Measurements from ENCODE around the gene SPAAR. TPM values are rescaled to one million over a fixed set of nuclear protein-coding genes. Genes with fewer than 3 reads are reported as not detected.

Gene SPAAR
- total RNA-seq, 2 experiments from 2014 or later, result not detected

DNA sequence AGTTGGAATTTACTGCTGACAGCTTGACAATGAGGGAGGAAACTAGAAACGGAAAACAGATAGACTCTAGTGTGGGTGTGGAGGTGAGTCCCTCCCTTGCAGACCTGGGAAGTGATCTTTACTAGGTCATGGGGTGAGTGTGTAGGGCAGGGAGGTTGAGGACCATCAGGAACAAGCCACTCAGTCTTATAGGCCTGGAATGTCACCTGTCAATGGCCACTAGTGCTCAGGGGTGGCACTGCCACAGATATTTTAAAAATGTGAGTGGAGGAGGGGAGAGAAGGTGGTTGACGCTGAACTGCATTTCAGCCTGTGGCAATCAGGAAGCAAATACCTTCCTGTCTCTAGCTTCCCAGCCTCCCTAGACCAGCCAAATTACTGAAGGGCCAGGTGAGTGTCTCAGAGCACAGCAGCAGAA lies 39.6 kb downstream of the SPAAR start:
- Mint-ChIP-seq H3K36me3 (ENCODE audit: low read depth) (no peaks in the 10 kb centered on the region), H3K4me3 (no peak overlapping the region), H3K27me3 (peaks cover 3% of the 10 kb centered on the region), H3K27ac (no peak overlapping the region), H3K4me1 (peaks cover 11% of the 10 kb centered on the region), H3K9me3 (no peaks in the 10 kb centered on the region)
- ChIA-PET CTCF (interaction anchor here (0.9 to 1.5 kb wide), 3 partner anchors 8 to 46 kb away, joined by 3 to 4 read pairs (median 3); no protein-coding TSS in a partner anchor), POLR2A (no interaction called here)
- DNase-seq, result no peak

DNA sequence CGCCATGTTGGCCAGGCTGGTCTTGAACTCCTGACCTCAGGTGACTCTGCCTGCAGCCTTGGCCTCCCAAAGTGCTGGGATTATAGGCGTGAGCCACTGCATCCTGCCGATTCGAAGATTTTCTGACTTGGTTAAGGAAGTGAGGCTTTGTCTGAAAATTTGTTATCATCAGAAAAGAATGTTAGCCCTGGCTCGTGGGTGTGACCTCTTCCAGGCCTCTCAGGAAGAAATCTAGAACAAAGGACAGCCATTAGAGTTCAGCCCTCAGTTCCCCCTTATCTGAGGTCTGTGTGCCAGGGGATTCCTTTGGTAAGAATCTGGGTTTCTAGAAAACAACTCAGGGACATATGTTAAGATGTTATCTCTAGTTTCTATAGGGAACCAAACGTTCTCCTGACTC lies 42.4 kb downstream of the SPAAR start:
- Mint-ChIP-seq H3K27me3 (peaks cover 7% of the 10 kb centered on the region), H3K4me3 (no peak overlapping the region), H3K36me3 (ENCODE audit: low read depth) (no peaks in the 10 kb centered on the region), H3K9me3 (no peaks in the 10 kb centered on the region), H3K27ac (no peak overlapping the region), H3K4me1 (peaks cover 7% of the 10 kb centered on the region)
- POLR2A ChIA-PET, result no interaction called here
- CTCF ChIA-PET, result interaction anchor here (0.9 to 1.1 kb wide), 2 partner anchors 9 to 12 kb away, joined by 3 to 4 read pairs; no protein-coding TSS in a partner anchor
- DNase-seq, result no peak

GRCh38 chr9:35952526-35953191 lies 43.4 kb downstream of the SPAAR start:
- POLR2A ChIA-PET, result no interaction called here
- H3K4me3 Mint-ChIP-seq, result no peak overlapping the region
- peaks cover 7% of the 10 kb centered on the region for H3K4me1 Mint-ChIP-seq
- no peaks in the 10 kb centered on the region for H3K9me3 Mint-ChIP-seq
- no peak for DNase-seq
- no peak overlapping the region for H3K27ac Mint-ChIP-seq
- peaks cover 13% of the 10 kb centered on the region for H3K27me3 Mint-ChIP-seq
- CTCF ChIA-PET, result interaction anchor here (0.6 to 1.1 kb wide), 6 partner anchors 10 to 392 kb away, joined by 3 to 5 read pairs (median 4); no protein-coding TSS in a partner anchor
- no peaks in the 10 kb centered on the region for H3K36me3 Mint-ChIP-seq (ENCODE audit: low read depth)

GRCh38 chr9:35954942-35955546 lies 45.8 kb downstream of the SPAAR start:
- peak; percentile 48 for DNase-seq

GRCh38 chr9:35956651-35957050 lies 47.4 kb downstream of the SPAAR start:
- POLR2A ChIA-PET, result no interaction called here
- peaks cover 20% of the 10 kb centered on the region for H3K27me3 Mint-ChIP-seq
- no peak overlapping the region for H3K27ac Mint-ChIP-seq
- no peak overlapping the region for H3K4me3 Mint-ChIP-seq
- H3K4me1 Mint-ChIP-seq, result no peaks in the 10 kb centered on the region
- no peak for DNase-seq
- no peaks in the 10 kb centered on the region for H3K36me3 Mint-ChIP-seq (ENCODE audit: low read depth)
- no peaks in the 10 kb centered on the region for H3K9me3 Mint-ChIP-seq
- CTCF ChIA-PET, result interaction anchor here (0.6 to 2.9 kb wide), 8 partner anchors 12 to 265 kb away, joined by 3 to 24 read pairs (median 4); no protein-coding TSS in a partner anchor

More at GRCh38 chr9:35954942-35955546, 45.8 kb downstream of the SPAAR start:
- Mint-ChIP-seq H3K27me3 (peaks cover 16% of the 10 kb centered on the region), H3K4me1 (no peaks in the 10 kb centered on the region), H3K4me3 (no peak overlapping the region), H3K9me3 (no peaks in the 10 kb centered on the region), H3K36me3 (ENCODE audit: low read depth) (no peaks in the 10 kb centered on the region), H3K27ac (no peak overlapping the region)
- ChIA-PET POLR2A (interaction anchor here (1.3 kb wide), 1 partner anchor 15 kb away, joined by 3 read pairs; no protein-coding TSS in a partner anchor), CTCF (interaction anchor here (0.6 to 2.9 kb wide), 15 partner anchors 10 to 696 kb away, joined by 3 to 24 read pairs (median 3); no protein-coding TSS in a partner anchor)

DNA sequence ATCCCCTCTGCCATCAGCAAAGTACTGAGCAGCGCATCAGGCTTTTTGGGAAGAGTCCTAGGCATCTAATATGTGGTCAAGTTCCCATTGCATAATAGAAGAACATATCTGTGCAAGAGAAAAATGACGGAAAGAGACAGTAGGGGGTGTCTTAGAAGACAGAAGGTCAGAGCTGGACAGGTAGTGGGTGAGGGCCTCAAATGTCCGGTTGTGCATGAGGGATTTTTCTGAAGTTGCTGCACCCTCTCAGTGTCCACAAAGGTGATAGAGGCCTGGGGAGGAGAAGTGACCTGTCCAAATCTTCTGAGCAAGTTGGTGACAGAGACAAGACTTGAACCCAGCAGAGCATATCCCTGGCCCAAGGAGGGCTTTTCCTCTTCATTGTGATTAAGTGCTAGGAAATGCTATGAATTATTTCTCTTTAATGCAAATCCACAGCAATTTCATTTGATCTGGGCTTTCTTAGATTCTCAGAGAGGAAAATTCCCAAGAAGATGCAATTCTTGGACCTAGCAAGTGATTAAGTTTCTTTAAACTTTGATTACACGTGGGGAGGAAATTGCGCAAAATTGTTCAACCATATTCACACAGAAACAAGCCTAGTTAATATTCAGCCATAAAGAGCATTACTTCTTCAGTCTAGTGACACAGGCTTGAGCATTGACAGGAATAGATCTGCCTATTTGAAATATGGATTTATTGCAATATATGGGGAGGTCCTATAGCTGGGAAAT lies 49.0 kb downstream of the SPAAR start, which contains the start of gene OR2S2:
OR2S2 (minus strand) TSS at position 51 of the 734 bp plus-strand sequence. CDS start 56 bp downstream, outside the sequence.
- H3K36me3 Mint-ChIP-seq (ENCODE audit: low read depth), result no peaks in the 10 kb centered on the region
- no peaks in the 10 kb centered on the region for H3K4me1 Mint-ChIP-seq
- H3K9me3 Mint-ChIP-seq, result no peaks in the 10 kb centered on the region
- CTCF ChIA-PET, result interaction anchor here (1.0 to 2.7 kb wide), 6 partner anchors 9 to 232 kb away, joined by 3 to 9 read pairs (median 5); partner anchors contain the start of gene CLTA
- no peak for DNase-seq
- no peak within 1 kb of the TSS for H3K27ac Mint-ChIP-seq
- no peak within 1 kb of the TSS for H3K4me3 Mint-ChIP-seq
- POLR2A ChIA-PET, result interaction anchor here (0.5 to 1.3 kb wide), 2 partner anchors 142 to 306 kb away, joined by 3 read pairs; no protein-coding TSS in a partner anchor
- peaks cover 18% of the 10 kb centered on the region for H3K27me3 Mint-ChIP-seq

- H3K4me1 Mint-ChIP-seq, result no peaks in the 10 kb centered on the region
- no peaks in the 10 kb centered on the region for H3K9me3 Mint-ChIP-seq
- POLR2A ChIA-PET, result no interaction called here
- peaks cover 21% of the 10 kb centered on the region for H3K27me3 Mint-ChIP-seq
- no peak for DNase-seq
- CTCF ChIA-PET, result interaction anchor here (1.5 to 1.8 kb wide), 2 partner anchors 64 to 231 kb away, joined by 3 to 6 read pairs; partner anchors contain the start of gene CLTA
- H3K27ac Mint-ChIP-seq, result no peak overlapping the region
- no peaks in the 10 kb centered on the region for H3K36me3 Mint-ChIP-seq (ENCODE audit: low read depth)
- H3K4me3 Mint-ChIP-seq, result no peak overlapping the region
These were observed 50.9 kb downstream of the SPAAR start for GRCh38 chr9:35960039-35960655.

Other genes with a start within 250 kb of the SPAAR start
- gene ARHGEF39, start 244.3 kb upstream of the SPAAR start, total RNA-seq, result 10 to 100 TPM; 19.1 to 19.9 TPM
- gene CA9, start 235.6 kb upstream of the SPAAR start, total RNA-seq, result 1 to 10 TPM; 1.1 to 1.2 TPM
- gene TPM2, start 219.6 kb upstream of the SPAAR start, total RNA-seq, result 1 to 10 TPM; 8.9 to 9.2 TPM
- 100 to 1,000 TPM; 341 to 354 TPM for gene TLN1, start 177.3 kb upstream of the SPAAR start, total RNA-seq
- gene CREB3, start 176.8 kb upstream of the SPAAR start, total RNA-seq, result 10 to 100 TPM; 23.2 to 24.1 TPM
- gene GBA2, start 160.3 kb upstream of the SPAAR start, total RNA-seq, result 10 to 100 TPM; 45.8 to 49.1 TPM
- gene RGP1, start 160.2 kb upstream of the SPAAR start, total RNA-seq, result 10 to 100 TPM; 29.1 to 29.5 TPM
- gene MSMP, start 155.2 kb upstream of the SPAAR start, total RNA-seq, result under 1 TPM in 1 of 2 experiments, not detected in 1; 0.48 TPM
- 1 to 10 TPM; 7.7 to 8.5 TPM for gene NPR2, start 117.9 kb upstream of the SPAAR start, total RNA-seq
- 1 to 10 TPM; 2.0 to 2.2 TPM for gene SPAG8, start 97.2 kb upstream of the SPAAR start, total RNA-seq
- gene HINT2, start 94.4 kb upstream of the SPAAR start, total RNA-seq, result 10 to 100 TPM; 77.8 to 79.2 TPM
- gene FAM221B, start 80.8 kb upstream of the SPAAR start, total RNA-seq, result not detected
- 1 to 10 TPM; 3.1 to 3.2 TPM for gene TMEM8B, start 80.3 kb upstream of the SPAAR start, total RNA-seq
- not detected for gene OR13J1, start 39.1 kb upstream of the SPAAR start, total RNA-seq
- not detected for gene HRCT1, start 3.3 kb upstream of the SPAAR start, total RNA-seq
- gene OR2S2, start 48.7 kb downstream of the SPAAR start, total RNA-seq, result not detected
- gene RECK, start 127.4 kb downstream of the SPAAR start, total RNA-seq, result 1 to 10 TPM; 7.4 to 8.1 TPM
- gene GLIPR2, start 227.2 kb downstream of the SPAAR start, total RNA-seq, result 10 to 100 TPM; 45.3 to 48.0 TPM

Measured in activated CD4-positive, alpha-beta memory T cell treated with anti-CD3 and anti-CD28 coated beads, Interleukin-2, amount 10 ng/mL, durations not matched to agents 7 days and 5 days (primary cell).